Hepatocyte (in vitro differentiated cells): ENCODE results near the gene CDH18.

Experiments used
- CTCF ChIP-seq: fragments of 200-600 bp; sonication (generic); IDR thresholded peaks from 2 replicates; pipeline ENCODE4 v1.5.1; 2016; ENCODE audit warnings: antibody characterized with exemption, mild to moderate bottlenecking; ENCODE audit not compliant: poor library complexity
- EZH2phosphoT487 ChIP-seq: fragments of 200-600 bp; sonication (generic); IDR thresholded peaks from one replicate; pipeline ENCODE4 v1.6.1; 2018; ENCODE audit warnings: antibody characterized with exemption, mild to moderate bottlenecking, low read depth, moderate library complexity; ENCODE audit not compliant: unreplicated experiment, severe bottlenecking

GRCh38 chr5:19733612-19734495 lies 254.1 kb downstream of the CDH18 start:
- TF ChIP-seq CTCF (no peak), EZH2phosphoT487 (no peak)
